GM21367 (cell line): ENCODE results near the gene AKIRIN2.
A peak's percentile ranks its signal among the peaks of the same experiment; 100 is the strongest.

Experiments
- ATAC-seq: cut with Tn5 transposase; IDR thresholded peaks from one replicate; pipeline ENCODE4 v1.9.1; 2021; ENCODE audit not compliant: unreplicated experiment

Gene AKIRIN2

DNA sequence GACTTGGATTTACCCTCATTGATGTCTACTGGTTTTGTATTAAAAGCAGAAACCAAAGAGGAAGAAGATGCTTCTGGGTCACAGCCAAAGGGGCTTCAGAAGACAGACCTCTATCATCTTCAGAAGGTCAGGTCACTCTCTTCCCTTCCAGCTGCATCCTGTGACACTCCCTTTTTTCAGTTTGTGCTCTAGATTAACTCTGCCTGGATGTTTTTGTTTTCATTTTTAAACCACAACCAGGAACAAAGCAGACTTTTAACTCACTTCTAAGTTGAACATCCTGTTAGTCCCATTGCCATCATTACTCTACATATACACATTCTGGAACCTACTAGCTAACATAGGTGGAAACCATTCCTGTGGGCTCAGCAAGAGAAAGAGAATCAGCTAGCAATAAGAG is 45.2 kb downstream of the AKIRIN2 start:
- peak; percentile 75 for ATAC-seq

GRCh38 chr6:87655824-87656223 is 46.2 kb downstream of the AKIRIN2 start:
- ATAC-seq = no peak

DNA sequence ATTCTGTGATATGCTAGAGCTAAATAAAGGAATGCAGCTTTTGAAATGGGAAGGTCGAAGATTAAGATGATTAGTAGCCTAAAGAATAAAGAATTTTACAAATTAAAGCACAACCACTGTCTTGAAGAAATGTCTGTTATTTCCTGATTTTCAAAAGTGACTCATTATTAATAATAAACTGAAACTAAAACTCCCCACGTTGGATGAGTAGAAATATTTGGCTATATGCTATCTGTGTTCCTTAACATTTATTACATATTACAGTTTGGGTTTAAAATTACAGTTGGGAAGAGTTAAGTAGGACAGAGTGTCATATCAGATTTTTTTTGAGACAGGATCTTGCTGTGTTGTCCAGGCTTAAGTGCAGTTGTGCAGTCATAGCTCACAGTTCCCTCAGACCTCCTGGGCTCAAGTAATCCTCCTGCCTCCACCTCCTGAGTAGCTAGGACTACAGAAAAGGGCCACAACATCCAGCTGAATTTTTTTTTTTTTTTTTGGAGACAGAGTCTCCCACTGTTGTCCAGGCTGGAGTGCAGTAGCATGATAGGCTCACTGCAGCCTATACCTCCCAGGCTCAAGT is 47.1 kb downstream of the AKIRIN2 start:
- ATAC-seq = no peak

GRCh38 chr6:87654122-87654521 is 47.9 kb downstream of the AKIRIN2 start:
- no peak for ATAC-seq

- ATAC-seq = no peak
Observed at GRCh38 chr6:87653074-87653962, 48.7 kb downstream of the AKIRIN2 start.

DNA sequence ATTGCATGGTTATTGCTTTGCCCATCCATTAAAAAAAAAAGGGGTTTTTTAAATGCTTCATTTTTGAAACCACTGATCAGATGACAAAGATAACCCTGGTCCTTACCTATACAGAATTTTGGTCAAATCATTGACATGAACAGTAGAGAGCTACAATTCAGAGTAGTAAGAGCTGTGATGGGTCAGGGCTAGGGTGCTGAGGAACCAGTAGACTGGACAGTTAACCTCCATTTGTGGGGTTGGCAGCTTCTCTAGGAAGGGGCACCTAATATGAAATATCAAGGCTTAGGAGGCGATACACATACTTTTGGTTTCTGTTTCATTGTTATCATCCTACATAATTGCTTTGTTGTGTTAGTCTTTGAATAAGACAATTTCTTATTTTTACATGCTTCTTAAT is 57.0 kb downstream of the AKIRIN2 start:
- ATAC-seq = no peak

DNA sequence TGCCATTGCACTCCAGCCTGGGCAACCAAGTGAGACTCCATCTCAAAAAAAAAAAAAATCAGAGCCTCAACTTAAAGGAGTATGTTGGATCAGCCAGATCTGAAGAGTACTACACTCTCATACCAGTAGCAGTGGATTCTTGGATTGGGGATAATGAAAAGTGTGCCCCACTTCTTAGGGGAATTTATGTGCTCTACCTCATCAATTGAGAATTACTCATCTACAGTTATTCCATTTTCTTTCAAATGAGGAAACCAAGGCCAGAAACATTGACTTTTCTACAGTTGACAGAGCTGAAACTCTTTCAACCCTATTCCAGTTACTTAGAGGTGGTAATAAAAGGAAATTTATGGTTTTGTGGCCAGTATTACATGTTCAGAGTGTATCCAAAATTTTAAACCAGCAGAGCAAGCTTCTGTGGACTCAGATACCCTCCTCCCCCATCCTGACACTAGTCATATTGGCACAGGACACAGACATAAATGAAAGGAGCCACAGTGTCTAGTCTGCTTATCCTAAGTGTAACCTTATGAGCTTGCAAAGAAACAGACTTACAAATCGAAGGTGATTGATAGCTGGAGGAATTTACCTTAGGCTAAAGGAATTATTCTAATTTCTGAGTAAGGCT is 60.9 kb downstream of the AKIRIN2 start:
- ATAC-seq = no peak

GRCh38 chr6:87639373-87639772 is 62.7 kb downstream of the AKIRIN2 start:
- ATAC-seq = no peak

GRCh38 chr6:87637106-87637505 is 64.9 kb downstream of the AKIRIN2 start:
- no peak for ATAC-seq

- no peak for ATAC-seq
Observed at GRCh38 chr6:87636315-87636714, 65.7 kb downstream of the AKIRIN2 start.

- no peak for ATAC-seq
Observed at GRCh38 chr6:87633851-87634250, 68.2 kb downstream of the AKIRIN2 start.

GRCh38 chr6:87630746-87631145 is 71.3 kb downstream of the AKIRIN2 start:
- ATAC-seq = no peak

- ATAC-seq = no peak
Observed at GRCh38 chr6:87628881-87629280, 73.2 kb downstream of the AKIRIN2 start.

- ATAC-seq = no peak
Observed at GRCh38 chr6:87628424-87628823, 73.6 kb downstream of the AKIRIN2 start.
